DOHH2 (cell line): Measurements from ENCODE around the gene SMIM30.

Experiments used
- EZH2phosphoT487 ChIP-seq: fragments of 200-600 bp; sonication (generic); IDR thresholded peaks from 2 replicates; pipeline ENCODE4 v1.6.1; 2017; ENCODE audit warnings: borderline replicate concordance, mild to moderate bottlenecking, antibody characterized with exemption, low read length, moderate library complexity, mixed read lengths
- TF ChIP-seq, protein P1 (sequence below): fragments of 200-600 bp; sonication (generic); IDR thresholded peaks from one replicate; pipeline ENCODE4 v1.5.1; 2014; ENCODE audit warnings: antibody characterized with exemption, mild to moderate bottlenecking, low read depth, low read length; ENCODE audit not compliant: poor library complexity, severe bottlenecking

DNA sequence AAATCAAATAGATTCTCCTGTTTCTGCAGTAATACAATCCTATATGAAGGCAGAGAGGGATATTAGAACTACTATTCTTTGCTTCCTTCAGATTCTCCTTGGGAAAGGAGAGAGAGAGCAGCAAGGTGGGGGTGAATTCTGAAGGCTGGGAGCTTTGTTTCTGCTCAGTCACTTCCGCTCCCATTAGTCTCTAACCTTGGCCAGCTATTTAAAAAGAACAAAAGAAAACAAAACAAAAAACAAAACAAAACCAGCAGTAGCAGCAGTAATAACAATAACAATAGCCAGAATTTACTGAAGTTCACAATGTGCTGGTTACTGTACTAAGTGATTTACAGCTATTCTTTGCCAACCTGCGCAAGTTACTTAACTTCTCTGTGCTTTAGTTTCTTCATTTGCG, 41.7 kb downstream of the SMIM30 start:
- TF ChIP-seq, protein P1, sequence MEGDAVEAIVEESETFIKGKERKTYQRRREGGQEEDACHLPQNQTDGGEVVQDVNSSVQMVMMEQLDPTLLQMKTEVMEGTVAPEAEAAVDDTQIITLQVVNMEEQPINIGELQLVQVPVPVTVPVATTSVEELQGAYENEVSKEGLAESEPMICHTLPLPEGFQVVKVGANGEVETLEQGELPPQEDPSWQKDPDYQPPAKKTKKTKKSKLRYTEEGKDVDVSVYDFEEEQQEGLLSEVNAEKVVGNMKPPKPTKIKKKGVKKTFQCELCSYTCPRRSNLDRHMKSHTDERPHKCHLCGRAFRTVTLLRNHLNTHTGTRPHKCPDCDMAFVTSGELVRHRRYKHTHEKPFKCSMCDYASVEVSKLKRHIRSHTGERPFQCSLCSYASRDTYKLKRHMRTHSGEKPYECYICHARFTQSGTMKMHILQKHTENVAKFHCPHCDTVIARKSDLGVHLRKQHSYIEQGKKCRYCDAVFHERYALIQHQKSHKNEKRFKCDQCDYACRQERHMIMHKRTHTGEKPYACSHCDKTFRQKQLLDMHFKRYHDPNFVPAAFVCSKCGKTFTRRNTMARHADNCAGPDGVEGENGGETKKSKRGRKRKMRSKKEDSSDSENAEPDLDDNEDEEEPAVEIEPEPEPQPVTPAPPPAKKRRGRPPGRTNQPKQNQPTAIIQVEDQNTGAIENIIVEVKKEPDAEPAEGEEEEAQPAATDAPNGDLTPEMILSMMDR = no peak
- no peak for TF ChIP-seq EZH2phosphoT487
